Mononuclear cell (primary cell): ENCODE data around the gene MGMT. TPM values are rescaled to one million over a fixed set of nuclear protein-coding genes. Genes with fewer than 3 reads are reported as not detected.

Experiments
- H3K27me3 ChIP-seq: 2 replicates; pipeline ENCODE4 v1.6.0; 2011; ENCODE audit warnings: low read length, control low read depth; ENCODE audit not compliant: insufficient read depth
- H3K4me1 ChIP-seq: 2 replicates; pipeline ENCODE4 v1.5.1; 2011; ENCODE audit warnings: mild to moderate bottlenecking, low read length, control low read depth; ENCODE audit not compliant: insufficient read depth
- H3K4me3 ChIP-seq: 2 replicates; pipeline ENCODE4 v1.5.1; 2011; ENCODE audit warnings: mild to moderate bottlenecking, low read length, moderate library complexity
- H3K9me3 ChIP-seq: 2 replicates; pipeline ENCODE4 v1.5.1; 2011; ENCODE audit warnings: low read depth, mild to moderate bottlenecking, control low read depth, low read length
- total RNA-seq: library from RNA; depleted of rRNA; stranded (reverse); fragments of >200 nt; gene quantifications from one replicate; pipeline ENCODE4 v1.2.3, GENCODE V29; 2012

MGMT gene
- total RNA-seq, 1 donor, result 10.3 TPM

- Histone ChIP-seq H3K9me3 (no peaks in the 10 kb centered on the region), H3K4me1 (no peaks in the 10 kb centered on the region), H3K4me3 (no peak overlapping the region), H3K27me3 (no peaks in the 10 kb centered on the region)
These were observed 298.0 kb downstream of the MGMT start for GRCh38 chr10:129764901-129765663.

- Histone ChIP-seq H3K9me3 (no peaks in the 10 kb centered on the region), H3K27me3 (no peaks in the 10 kb centered on the region), H3K4me3 (no peak overlapping the region), H3K4me1 (no peaks in the 10 kb centered on the region)
These were observed 298.9 kb downstream of the MGMT start for GRCh38 chr10:129765664-129766550.

- Histone ChIP-seq H3K9me3 (no peaks in the 10 kb centered on the region), H3K4me1 (no peaks in the 10 kb centered on the region), H3K27me3 (no peaks in the 10 kb centered on the region), H3K4me3 (no peak overlapping the region)
These were observed 299.8 kb downstream of the MGMT start for GRCh38 chr10:129766611-129767550.

GRCh38 chr10:129767751-129768150 is 300.7 kb downstream of the MGMT start:
- no peaks in the 10 kb centered on the region for H3K27me3 ChIP-seq
- no peaks in the 10 kb centered on the region for H3K4me1 ChIP-seq
- H3K9me3 ChIP-seq, result no peaks in the 10 kb centered on the region
- no peak overlapping the region for H3K4me3 ChIP-seq

- no peak overlapping the region for H3K4me3 ChIP-seq
- H3K9me3 ChIP-seq, result no peaks in the 10 kb centered on the region
- H3K4me1 ChIP-seq, result no peaks in the 10 kb centered on the region
- no peaks in the 10 kb centered on the region for H3K27me3 ChIP-seq
These were observed 301.7 kb downstream of the MGMT start for GRCh38 chr10:129768437-129769355.

GRCh38 chr10:129769381-129770116 is 302.5 kb downstream of the MGMT start:
- no peaks in the 10 kb centered on the region for H3K9me3 ChIP-seq

GRCh38 chr10:129770286-129770685 is 303.2 kb downstream of the MGMT start:
- Histone ChIP-seq H3K9me3 (no peaks in the 10 kb centered on the region), H3K27me3 (no peaks in the 10 kb centered on the region), H3K4me3 (no peak overlapping the region), H3K4me1 (no peaks in the 10 kb centered on the region)

More at GRCh38 chr10:129769381-129770116, 302.5 kb downstream of the MGMT start:
- no peak overlapping the region for H3K4me3 ChIP-seq
- H3K27me3 ChIP-seq, result no peaks in the 10 kb centered on the region
- H3K4me1 ChIP-seq, result no peaks in the 10 kb centered on the region

GRCh38 chr10:129771024-129771423 is 304.0 kb downstream of the MGMT start:
- no peaks in the 10 kb centered on the region for H3K9me3 ChIP-seq
- no peak overlapping the region for H3K4me3 ChIP-seq
- H3K4me1 ChIP-seq, result no peaks in the 10 kb centered on the region
- no peaks in the 10 kb centered on the region for H3K27me3 ChIP-seq

- Histone ChIP-seq H3K4me3 (no peak overlapping the region), H3K9me3 (no peaks in the 10 kb centered on the region), H3K27me3 (no peaks in the 10 kb centered on the region), H3K4me1 (no peaks in the 10 kb centered on the region)
These were observed 304.5 kb downstream of the MGMT start for GRCh38 chr10:129771576-129771975.

- H3K9me3 ChIP-seq, result no peaks in the 10 kb centered on the region
- no peaks in the 10 kb centered on the region for H3K4me1 ChIP-seq
- H3K27me3 ChIP-seq, result no peaks in the 10 kb centered on the region
- H3K4me3 ChIP-seq, result no peak overlapping the region
These were observed 305.0 kb downstream of the MGMT start for GRCh38 chr10:129771991-129772431.

- Histone ChIP-seq H3K4me1 (no peaks in the 10 kb centered on the region), H3K27me3 (no peaks in the 10 kb centered on the region), H3K9me3 (no peaks in the 10 kb centered on the region), H3K4me3 (no peak overlapping the region)
These were observed 305.7 kb downstream of the MGMT start for GRCh38 chr10:129772468-129773358.

GRCh38 chr10:129773359-129773990 is 306.4 kb downstream of the MGMT start:
- Histone ChIP-seq H3K9me3 (no peaks in the 10 kb centered on the region), H3K4me3 (no peak overlapping the region), H3K4me1 (no peaks in the 10 kb centered on the region), H3K27me3 (no peaks in the 10 kb centered on the region)
